ENCODE data around the gene ATP2C2. TPM values are rescaled to one million over a fixed set of nuclear protein-coding genes. Genes with fewer than 3 reads are reported as not detected.

The ATP2C2 gene
- total RNA-seq, 4 donors from 2014 or later = 51.7 to 133 (median 57.7) TPM

DNA sequence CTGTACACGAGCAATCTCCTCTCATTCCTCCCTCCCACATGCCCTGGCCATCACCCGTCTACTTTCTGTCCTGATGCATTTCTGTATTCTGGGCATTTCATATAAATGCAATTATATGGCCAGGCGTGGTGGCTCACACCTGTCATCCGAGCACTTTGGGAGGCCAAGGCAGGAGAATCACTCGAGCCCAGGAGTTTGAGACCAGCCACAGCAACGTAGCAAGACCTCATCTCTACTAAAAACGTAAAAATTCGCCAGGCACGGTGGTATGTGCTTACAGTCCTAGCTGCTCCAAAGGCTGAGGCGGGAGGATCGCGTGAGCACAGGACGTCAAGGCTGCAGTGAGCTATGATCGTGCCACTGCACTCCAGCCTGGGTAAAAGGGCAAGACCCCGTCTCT is 131.3 kb downstream of the ATP2C2 start:
- TF ChIP-seq, protein P1, sequence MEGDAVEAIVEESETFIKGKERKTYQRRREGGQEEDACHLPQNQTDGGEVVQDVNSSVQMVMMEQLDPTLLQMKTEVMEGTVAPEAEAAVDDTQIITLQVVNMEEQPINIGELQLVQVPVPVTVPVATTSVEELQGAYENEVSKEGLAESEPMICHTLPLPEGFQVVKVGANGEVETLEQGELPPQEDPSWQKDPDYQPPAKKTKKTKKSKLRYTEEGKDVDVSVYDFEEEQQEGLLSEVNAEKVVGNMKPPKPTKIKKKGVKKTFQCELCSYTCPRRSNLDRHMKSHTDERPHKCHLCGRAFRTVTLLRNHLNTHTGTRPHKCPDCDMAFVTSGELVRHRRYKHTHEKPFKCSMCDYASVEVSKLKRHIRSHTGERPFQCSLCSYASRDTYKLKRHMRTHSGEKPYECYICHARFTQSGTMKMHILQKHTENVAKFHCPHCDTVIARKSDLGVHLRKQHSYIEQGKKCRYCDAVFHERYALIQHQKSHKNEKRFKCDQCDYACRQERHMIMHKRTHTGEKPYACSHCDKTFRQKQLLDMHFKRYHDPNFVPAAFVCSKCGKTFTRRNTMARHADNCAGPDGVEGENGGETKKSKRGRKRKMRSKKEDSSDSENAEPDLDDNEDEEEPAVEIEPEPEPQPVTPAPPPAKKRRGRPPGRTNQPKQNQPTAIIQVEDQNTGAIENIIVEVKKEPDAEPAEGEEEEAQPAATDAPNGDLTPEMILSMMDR (IDR thresholded peaks at IDR 0.05) = no peak
- no peak for TF ChIP-seq POLR2A (IDR thresholded peaks at IDR 0.05)
- intact Hi-C loops (cut with DNase I; ENCODE audit: low total_unique reads) = no loop called here
- peak in 1 of 2 donors; percentile 52 for DNase-seq (ENCODE audit: low spot score in 2 of 2)
- WGBS, 2 donors = 93 to 97% methylated on average over 15 of the region's 15 CpGs
- H3K4me3 ChIP-seq (ENCODE audit: low read depth, poor library complexity, severe bottlenecking) = no peak overlapping the region

DNA sequence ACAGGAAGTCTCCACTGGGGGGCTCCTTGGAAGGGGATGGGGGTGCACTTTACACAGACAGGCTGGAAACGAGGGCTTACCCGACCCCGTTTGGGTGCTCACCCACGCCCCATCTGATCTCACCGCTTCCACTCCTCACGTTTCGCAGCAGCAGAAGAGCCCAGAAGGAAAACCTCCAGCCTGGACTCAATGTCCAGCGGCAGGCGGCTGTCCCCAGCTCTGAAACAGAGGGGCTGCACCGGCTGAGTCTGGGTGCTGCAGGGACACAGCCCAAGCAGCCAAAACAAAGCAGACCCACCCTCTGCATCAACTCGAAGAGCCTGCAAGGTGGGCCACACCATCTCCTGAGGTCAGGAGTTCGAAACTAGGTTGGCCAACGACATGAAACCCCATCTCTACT is 132.2 kb downstream of the ATP2C2 start:
- WGBS, 2 donors = 93 to 97% methylated on average over 13 of the region's 13 CpGs
- intact Hi-C loops (cut with DNase I; ENCODE audit: low total_unique reads) = no loop called here
- H3K4me3 ChIP-seq (ENCODE audit: low read depth, poor library complexity, severe bottlenecking) = no peak overlapping the region
- peak in 1 of 2 donors; percentile 57 for DNase-seq (ENCODE audit: low spot score in 2 of 2)
- TF ChIP-seq, protein P1 (IDR thresholded peaks at IDR 0.05) = no peak
- TF ChIP-seq POLR2A (IDR thresholded peaks at IDR 0.05) = no peak

DNA sequence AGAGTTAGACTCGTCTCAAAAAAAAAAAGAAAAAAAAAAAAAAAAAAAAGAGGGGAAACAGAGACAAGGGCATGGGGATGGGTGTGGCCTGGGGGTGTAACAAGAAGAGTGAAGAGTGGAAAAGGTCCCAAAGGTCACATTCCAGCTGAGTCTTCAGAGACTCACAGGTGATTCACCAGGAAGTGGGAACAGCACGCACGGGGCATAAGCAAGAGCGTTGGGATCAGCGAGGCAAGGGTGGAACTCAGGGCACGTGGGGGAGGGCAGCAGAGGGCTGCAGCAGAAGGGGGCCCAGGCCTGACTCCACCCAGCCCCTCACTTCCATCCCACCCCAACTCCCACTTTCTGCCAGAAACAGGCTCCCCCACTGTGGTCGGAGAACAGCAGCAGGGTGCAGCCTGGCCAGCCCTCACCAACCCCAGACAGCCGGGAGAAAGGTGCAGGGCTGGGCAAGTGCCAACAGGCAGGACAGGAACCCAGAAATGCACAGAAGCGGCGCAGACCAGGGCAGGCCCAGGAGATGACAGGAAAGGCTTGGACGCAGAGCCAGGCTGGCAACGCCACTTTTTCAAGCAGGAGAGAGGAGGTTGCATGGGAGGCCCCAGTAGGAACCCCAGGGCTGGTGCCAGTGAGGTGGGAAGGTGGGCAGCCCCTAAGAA is 132.9 kb downstream of the ATP2C2 start:
- TF ChIP-seq, protein P1 (IDR thresholded peaks at IDR 0.05) = no peak
- TF ChIP-seq POLR2A (IDR thresholded peaks at IDR 0.05) = no peak
- intact Hi-C loops (cut with DNase I; ENCODE audit: low total_unique reads) = no loop called here
- no peak overlapping the region for H3K4me3 ChIP-seq (ENCODE audit: low read depth, poor library complexity, severe bottlenecking)
- 75 to 87% methylated on average over 12 of the region's 12 CpGs for WGBS, 2 donors
- DNase-seq (ENCODE audit: low spot score in 2 of 2) = peak in 1 of 2 donors; percentile 46

DNA sequence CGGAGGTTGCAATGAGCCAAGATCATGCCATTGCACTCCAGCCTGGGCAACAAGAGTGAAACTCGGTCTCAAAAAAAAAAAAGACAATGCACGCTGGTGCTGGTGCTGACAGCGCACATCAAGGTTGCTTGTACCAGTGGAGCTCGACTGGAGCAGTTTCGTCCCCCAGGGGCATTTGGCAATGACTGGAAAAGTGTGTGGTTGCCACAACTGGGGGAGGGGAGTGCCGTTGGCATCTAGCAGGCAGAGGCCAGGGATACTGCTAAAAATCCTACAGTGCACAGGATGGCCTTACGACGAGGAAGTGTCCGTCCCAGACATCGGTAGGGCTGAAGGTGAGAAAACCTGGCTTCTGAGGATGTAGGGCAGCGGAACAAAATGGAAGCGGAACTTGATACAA is 133.7 kb downstream of the ATP2C2 start:
- intact Hi-C loops (cut with DNase I; ENCODE audit: low total_unique reads) = no loop called here
- 85 to 87% methylated on average over 13 of the region's 13 CpGs for WGBS, 2 donors
- no peak overlapping the region for H3K4me3 ChIP-seq (ENCODE audit: low read depth, poor library complexity, severe bottlenecking)
- DNase-seq (ENCODE audit: low spot score in 2 of 2) = no peak
- no peak for TF ChIP-seq POLR2A (IDR thresholded peaks at IDR 0.05)
- TF ChIP-seq, protein P1 (IDR thresholded peaks at IDR 0.05) = no peak

DNA sequence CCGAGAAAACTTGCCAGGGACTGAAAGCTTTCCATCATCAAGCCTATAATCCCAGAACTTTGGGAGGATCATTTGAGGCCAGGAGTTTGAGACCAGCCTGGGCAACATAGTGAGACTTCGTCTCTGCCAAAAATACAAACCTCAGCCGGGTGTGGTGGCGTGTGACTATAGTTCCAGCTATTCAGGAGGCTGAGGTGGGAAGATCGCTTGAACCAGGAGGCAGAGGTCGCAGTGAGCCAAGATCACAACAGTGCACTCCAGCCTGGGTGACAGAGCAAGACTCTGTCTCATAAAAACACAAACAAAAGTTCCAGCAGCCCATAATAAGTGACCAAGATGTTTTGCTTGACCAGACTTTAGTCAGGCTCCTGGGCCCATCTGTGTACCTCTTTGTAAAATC is 134.2 kb downstream of the ATP2C2 start:
- intact Hi-C loops (cut with DNase I; ENCODE audit: low total_unique reads) = no loop called here
- WGBS, 2 donors = 64 to 77% methylated on average over 6 of the region's 6 CpGs
- no peak overlapping the region for H3K4me3 ChIP-seq (ENCODE audit: low read depth, poor library complexity, severe bottlenecking)
- DNase-seq (ENCODE audit: low spot score in 2 of 2) = no peak
- no peak for TF ChIP-seq POLR2A (IDR thresholded peaks at IDR 0.05)
- TF ChIP-seq, protein P1 (IDR thresholded peaks at IDR 0.05) = no peak
